Muscle of back (tissue), 11 donors: ENCODE data around the gene FCER1G. TPM values are rescaled to one million over a fixed set of nuclear protein-coding genes. Genes with fewer than 3 reads are reported as not detected.
"Not testable (repeated sequence)": the region's sequence is repeated elsewhere in the genome, so short reads cannot be mapped to it uniquely, and the experiment has no call there.

Source experiments
- DNase-seq, 3 donors: peaks; one replicate each; pipeline versions ENCODE4 v3.0.0 to v3.0.0-alpha.2; 2013
- polyA plus RNA-seq, 10 donors: library from polyadenylated mRNA; unstranded; fragments of 120-200 nt; gene quantifications; one replicate each; pipeline ENCODE4 v1.2.1, GENCODE V29; 2013; ENCODE audit not compliant: insufficient read length in 10 of 10

The FCER1G gene
- polyA plus RNA-seq, 10 donors, result 14.9 to 26.2 (median 19.6) TPM

DNA sequence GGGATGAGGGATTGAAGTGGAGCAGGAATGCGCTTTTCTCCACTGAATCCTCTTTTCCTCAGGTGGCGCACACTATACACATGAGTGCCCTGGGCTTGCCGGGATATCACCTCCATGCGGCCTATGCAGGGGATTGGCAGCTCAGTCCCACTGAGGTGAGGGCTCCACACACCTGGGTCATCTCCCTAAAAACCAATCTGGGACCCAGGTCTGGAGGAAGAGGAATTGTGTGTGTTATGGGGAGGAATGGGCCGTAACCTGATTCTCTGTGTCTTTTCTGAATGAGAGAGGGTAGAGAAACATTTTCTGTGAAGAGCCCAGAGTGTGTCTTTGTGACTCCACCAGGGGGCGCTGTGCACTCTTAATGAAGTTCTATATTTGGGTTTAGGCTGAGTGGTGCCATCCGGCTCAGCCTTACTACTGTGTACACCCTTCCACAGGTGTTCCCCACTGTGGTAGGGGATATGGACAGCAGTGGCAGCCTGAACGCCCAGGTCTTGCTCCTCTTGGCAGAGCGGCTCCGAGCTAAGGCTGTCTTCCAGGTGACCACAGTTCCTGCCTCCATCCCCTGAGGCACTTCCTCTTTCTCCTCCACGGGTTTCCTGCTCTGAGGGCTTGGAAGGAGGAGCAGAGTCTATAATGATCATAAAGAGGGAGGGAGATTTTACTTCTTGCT is 12.2 kb downstream of the FCER1G start:
- DNase-seq, result peak; percentile 62 to 86 (median 77)

- DNase-seq, result no peak
These were observed 12.9 kb downstream of the FCER1G start for GRCh38 chr1:161228032-161228431.

- no peak for DNase-seq
These were observed 14.8 kb downstream of the FCER1G start for GRCh38 chr1:161229896-161230295.

- DNase-seq, result no peak
These were observed 15.7 kb downstream of the FCER1G start for GRCh38 chr1:161230762-161231161.

DNA sequence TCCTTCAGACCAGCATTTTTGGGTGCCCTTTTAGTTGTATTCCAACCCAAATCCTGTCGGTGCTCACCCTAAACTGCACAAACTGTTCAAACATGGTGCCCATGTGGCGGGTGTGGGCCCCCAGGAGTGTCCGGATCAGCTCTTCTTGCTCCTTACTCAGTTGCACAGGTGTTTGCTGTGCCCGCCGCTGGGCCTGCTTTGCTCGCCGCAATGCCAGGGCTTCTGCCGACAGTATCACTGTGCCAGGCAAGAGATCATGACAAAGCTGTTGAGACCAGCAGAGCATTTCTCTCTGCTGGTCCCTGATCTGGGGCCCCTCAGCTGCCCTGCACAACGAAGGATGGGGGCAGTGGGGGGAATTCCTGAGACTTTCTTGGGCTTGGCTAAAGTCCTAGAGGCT is 18.0 kb downstream of the FCER1G start:
- no peak for DNase-seq

GRCh38 chr1:161235957-161236775 is 21.1 kb downstream of the FCER1G start:
- DNase-seq, result no peak

GRCh38 chr1:161238039-161238473 is 23.0 kb downstream of the FCER1G start, which contains the start of gene NR1I3:
NR1I3 (minus strand) TSS chr1:161238203; CDS start chr1:161236565, 1,638 bp downstream.
- DNase-seq, result no peak

DNA sequence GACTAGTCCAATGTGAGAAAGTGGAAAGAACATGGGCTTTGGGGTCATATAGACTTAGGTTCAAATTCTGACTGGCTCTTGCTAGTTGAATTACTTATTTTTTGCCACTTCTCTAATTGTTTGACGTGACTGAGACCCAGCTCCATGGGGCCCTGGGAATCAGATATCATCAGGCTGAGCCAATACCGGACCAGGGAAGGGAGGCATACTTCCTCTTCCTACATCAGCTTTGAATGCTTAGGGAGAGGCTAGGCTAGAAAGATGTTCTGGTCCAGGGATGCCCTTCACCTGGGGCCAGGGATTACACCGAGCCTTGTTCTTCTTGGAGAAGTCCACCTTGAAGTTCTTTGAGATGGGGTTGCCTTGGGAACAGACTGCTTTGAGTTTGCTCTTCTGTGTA is 26.6 kb downstream of the FCER1G start:
- DNase-seq, result no peak

DNA sequence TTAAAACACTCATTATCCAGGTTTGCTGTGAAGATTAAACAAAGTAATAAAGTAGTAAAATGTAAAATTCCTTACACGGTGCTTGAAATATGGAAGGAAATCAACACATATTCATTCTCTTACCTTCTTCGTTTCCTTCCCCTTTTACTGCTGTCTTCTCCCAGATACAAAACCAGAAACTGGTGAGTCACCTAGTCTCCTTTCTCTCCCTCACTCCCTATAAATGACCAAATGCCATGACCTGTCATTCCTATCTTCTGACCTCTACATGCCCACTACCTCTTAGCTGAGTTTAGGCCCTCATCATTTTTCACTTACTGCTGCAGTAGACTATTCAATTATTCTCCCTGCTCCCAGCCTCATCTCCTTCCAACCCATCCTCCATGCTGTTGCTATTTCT is 27.2 kb downstream of the FCER1G start:
- no peak for DNase-seq

DNA sequence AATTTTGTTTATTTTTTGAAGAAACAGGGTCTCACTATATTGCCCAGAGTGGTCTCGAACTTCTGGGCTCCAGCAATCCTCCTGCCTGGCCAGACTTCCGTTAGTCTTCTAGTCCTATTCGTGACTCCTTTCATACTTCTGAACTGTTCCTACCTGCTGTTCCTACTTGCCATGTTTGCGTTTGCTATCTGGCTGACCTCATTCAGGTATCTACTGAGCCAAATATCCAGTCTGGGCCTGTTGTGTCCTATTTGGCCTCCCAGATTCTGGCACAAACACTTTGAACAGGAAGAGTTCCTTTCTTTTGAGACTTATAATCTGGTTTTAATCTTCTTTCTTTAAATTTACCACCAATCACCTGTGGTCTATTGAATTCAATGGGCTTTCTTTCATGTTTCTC is 29.8 kb downstream of the FCER1G start:
- no peak for DNase-seq

DNA sequence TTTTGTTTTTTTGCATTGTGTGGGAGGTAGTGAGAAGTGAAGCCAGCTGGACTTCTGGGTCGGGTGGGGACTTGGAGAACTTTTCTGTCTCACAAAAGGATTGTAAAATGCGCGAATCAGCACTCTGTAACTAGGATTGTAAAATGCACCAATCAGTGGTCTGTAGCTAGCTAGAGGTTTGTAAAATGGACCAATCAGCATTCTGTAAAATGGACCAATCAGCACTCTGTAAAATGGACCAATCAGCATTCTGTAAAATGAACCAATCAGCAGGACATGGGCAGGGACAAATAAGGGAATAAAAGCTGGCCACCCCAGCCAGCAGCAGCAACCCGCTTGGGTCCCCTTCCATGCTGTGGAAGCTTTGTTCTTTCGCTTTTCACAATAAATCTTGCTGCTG is 35.0 kb downstream of the FCER1G start:
- not testable (repeated sequence) for DNase-seq

- no peak for DNase-seq
These were observed 35.7 kb downstream of the FCER1G start for GRCh38 chr1:161250829-161251228.

DNA sequence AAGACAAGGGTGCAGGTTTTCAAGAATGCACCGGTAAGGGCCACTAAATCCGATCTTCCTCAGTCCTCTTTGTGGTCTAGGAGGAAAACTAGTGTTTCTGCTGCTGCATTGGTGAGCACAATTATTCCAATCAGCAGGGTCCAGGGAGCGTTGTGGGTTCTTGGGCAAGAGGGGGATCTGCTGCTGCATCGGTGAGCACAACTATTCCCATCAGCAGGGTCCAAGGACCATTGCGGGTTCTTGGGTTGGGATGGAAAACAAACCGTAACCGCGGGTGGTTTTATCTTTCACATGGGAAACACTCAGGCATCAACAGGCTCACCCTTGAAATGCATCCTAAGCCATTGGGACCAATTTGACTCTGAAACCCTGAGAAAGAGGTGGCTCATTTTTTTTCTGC is 36.5 kb downstream of the FCER1G start:
- no peak for DNase-seq

- not testable (repeated sequence) for DNase-seq
These were observed 40.2 kb downstream of the FCER1G start for GRCh38 chr1:161255302-161255701.

- not testable (repeated sequence) for DNase-seq
These were observed 40.9 kb downstream of the FCER1G start for GRCh38 chr1:161255955-161256520.

- DNase-seq, result not testable (repeated sequence)
These were observed 42.0 kb downstream of the FCER1G start for GRCh38 chr1:161257109-161257508.

- DNase-seq, result peak; percentile 12 to 62 (median 23)
These were observed 43.6 kb downstream of the FCER1G start, which contains the start of gene PCP4L1 for GRCh38 chr1:161258439-161259344. PCP4L1 (plus strand) TSS chr1:161258745; CDS start chr1:161258975, 230 bp downstream.

DNA sequence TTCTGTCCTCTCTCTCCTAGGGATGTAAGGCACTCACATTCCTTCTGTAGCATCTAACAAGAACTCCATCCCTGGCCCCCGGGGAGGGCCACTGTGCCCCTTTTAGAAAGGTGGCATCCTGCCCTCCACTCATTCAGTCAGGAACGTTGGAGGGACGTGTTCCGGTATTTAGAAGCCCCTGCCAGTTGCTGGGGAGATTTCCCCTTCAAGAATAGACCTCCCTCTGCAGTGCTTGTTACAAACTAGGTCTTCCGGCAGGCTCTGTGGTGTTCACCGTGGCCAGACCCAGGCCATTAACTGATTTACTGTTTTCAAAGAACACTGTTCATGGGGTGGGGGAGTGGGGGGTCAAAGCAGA is 44.2 kb downstream of the FCER1G start:
- no peak for DNase-seq

DNA sequence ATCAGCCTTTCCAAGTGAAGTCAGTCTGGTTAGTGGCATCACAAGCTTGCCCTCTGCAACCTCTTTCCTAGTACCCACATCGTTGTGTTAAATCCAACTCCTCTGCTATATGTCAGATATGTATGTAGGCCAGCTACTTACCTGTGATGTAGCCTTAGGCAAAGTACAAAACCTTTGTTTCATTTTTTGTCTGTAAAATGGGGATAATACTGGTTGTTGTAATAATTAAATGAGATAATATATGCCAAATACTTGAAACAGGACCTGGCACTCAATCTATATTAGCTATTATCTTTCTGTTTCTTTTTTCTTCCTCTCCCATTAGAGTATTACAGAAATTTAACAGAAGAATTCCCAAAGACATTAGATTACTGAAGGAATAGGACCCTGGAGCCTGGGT is 44.7 kb downstream of the FCER1G start:
- no peak for DNase-seq

DNA sequence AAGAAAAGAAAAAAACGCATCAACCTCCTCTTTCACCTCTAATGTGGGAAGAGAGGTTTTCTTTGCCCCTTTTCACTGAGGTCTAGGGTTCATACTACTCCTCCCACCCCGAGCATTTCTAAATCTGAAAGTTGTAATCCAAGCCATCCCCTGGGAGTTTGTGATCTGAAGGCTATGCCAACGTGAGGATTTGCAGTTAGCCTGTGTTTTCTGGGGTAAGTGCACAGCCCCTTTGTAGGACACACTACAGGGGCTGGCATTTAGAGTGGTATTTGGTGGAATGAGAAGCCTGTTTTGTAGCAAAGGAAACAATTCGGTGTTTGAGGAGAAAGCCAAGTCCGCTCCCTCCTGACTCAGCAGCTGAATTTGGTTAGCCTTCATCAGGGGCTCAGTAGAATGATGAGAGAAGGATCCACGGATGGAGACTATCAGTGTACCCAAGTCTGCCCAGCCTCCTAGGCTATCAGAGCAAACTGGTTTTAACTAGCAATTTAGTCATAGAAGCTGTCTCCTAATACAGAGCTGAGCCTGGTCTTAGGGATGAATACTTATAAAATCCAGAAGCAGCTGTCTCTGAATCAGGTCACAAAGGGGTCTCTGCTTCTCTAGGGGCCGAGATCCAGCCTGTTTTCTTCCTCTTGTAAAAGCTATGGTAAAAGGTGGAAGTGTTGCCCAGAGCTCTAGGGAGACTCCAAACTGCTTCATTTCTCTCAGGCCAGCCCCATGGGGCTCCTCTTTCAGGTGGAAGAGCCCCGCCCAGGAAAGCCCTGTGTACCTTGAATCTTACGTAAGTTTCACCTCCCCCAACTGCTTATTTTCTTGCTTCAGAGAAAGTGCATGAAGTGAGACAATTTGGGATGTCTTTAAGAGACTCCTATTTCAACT is 45.5 kb downstream of the FCER1G start:
- DNase-seq, result no peak
